Fibroblast of lung (primary cell): ENCODE data around the gene C10orf90. TPM values are rescaled to one million over a fixed set of nuclear protein-coding genes. Genes with fewer than 3 reads are reported as not detected.

Experiments used
- DNase-seq, 2 donors: peaks; one replicate each; pipeline versions ENCODE4 v3.0.0 to v3.0.0-alpha.2; 2010; ENCODE audit warnings: low read depth in 2 of 2
- H2AFZ ChIP-seq: 2 replicates; pipeline ENCODE4 v1.5.1; 2012; ENCODE audit warnings: low read length, control low read depth, inconsistent platforms
- H3K27ac ChIP-seq: 2 replicates; pipeline ENCODE4 v1.5.1; 2011; ENCODE audit warnings: low read length, control low read depth; ENCODE audit not compliant: insufficient read depth
- H3K27me3 ChIP-seq: 2 replicates; pipeline ENCODE4 v1.5.1; 2011; ENCODE audit warnings: mild to moderate bottlenecking, low read length; ENCODE audit not compliant: control insufficient read depth, insufficient read depth
- H3K36me3 ChIP-seq: 2 replicates; pipeline ENCODE4 v1.5.1; 2011; ENCODE audit warnings: low read length; ENCODE audit not compliant: control insufficient read depth, insufficient read depth
- H3K4me1 ChIP-seq: 2 replicates; pipeline ENCODE4 v1.5.1; 2011; ENCODE audit warnings: low read length; ENCODE audit not compliant: control insufficient read depth, insufficient read depth; ENCODE audit errors: extremely low read depth
- H3K4me2 ChIP-seq: 2 replicates; pipeline ENCODE4 v1.5.1; 2011; ENCODE audit warnings: low read length, control low read depth; ENCODE audit not compliant: insufficient read depth; ENCODE audit errors: extremely low read depth
- H3K4me3 ChIP-seq, 4 experiments: fragments of 200-600 bp in 1 of 4; sonication (generic) in 1 of 4; replicated peaks in 1 of 4; 2 replicates each; pipeline ENCODE4 v1.5.1; 2011 to 2016; ENCODE audit warnings: low read length in 4 of 4, low read depth in 3 of 4, mild to moderate bottlenecking in 3 of 4, control low read depth in 2 of 4, inconsistent platforms in 1 of 4, mixed read lengths in 1 of 4; ENCODE audit not compliant: insufficient read depth in 1 of 4; ENCODE audit errors: control extremely low read depth in 1 of 4
- H3K79me2 ChIP-seq: 2 replicates; pipeline ENCODE4 v1.5.1; 2012; ENCODE audit warnings: mild to moderate bottlenecking, low read length, inconsistent platforms; ENCODE audit not compliant: control insufficient read depth, insufficient read depth
- H3K9ac ChIP-seq: 2 replicates; pipeline ENCODE4 v1.5.1; 2011; ENCODE audit warnings: mild to moderate bottlenecking, low read length, control low read depth; ENCODE audit not compliant: insufficient read depth
- H3K9me3 ChIP-seq: 2 replicates; pipeline ENCODE4 v1.5.1; 2012; ENCODE audit warnings: low read depth, low read length; ENCODE audit not compliant: control insufficient read depth, insufficient read depth
- H4K20me1 ChIP-seq: 2 replicates; pipeline ENCODE4 v1.5.1; 2011; ENCODE audit warnings: low read length; ENCODE audit not compliant: control insufficient read depth, insufficient read depth; ENCODE audit errors: extremely low read depth
- EZH2 ChIP-seq: IDR thresholded peaks from 2 replicates; pipeline ENCODE4 v1.5.1; 2012; ENCODE audit warnings: low read length, control low read depth, mild to moderate bottlenecking; ENCODE audit errors: missing control alignments
- polyA plus RNA-seq, 2 donors: library from polyadenylated mRNA; depleted of rRNA in 1 of 2; stranded (reverse) in 1 of 2; unstranded in 1 of 2; fragments of >200 nt; gene quantifications; 2 replicates each; pipeline ENCODE4 v1.2.1, GENCODE V29; 2011 to 2012; ENCODE audit warnings: missing spikeins in 1 of 2
- total RNA-seq: library from RNA; depleted of rRNA; stranded (reverse); fragments of >200 nt; gene quantifications from 2 replicates; pipeline ENCODE4 v1.2.1, GENCODE V29; 2014
- TF ChIP-seq, protein P1 (sequence below), 2 donors: IDR thresholded peaks in 1 of 2; conservative IDR thresholded peaks in 1 of 2; 1 replicate in 1 of 2; 2 replicates in 1 of 2; pipeline ENCODE4 v1.5.1; 2011 to 2012; ENCODE audit warnings: low read length in 2 of 2, control low read depth in 1 of 2, inconsistent platforms in 1 of 2, low read depth in 1 of 2, mild to moderate bottlenecking in 1 of 2

C10orf90 gene
- total and polyA plus RNA-seq, 2 donors (not counting 1 experiment from before 2014, with no cell fraction given) = 0.17 to 0.65 TPM

DNA sequence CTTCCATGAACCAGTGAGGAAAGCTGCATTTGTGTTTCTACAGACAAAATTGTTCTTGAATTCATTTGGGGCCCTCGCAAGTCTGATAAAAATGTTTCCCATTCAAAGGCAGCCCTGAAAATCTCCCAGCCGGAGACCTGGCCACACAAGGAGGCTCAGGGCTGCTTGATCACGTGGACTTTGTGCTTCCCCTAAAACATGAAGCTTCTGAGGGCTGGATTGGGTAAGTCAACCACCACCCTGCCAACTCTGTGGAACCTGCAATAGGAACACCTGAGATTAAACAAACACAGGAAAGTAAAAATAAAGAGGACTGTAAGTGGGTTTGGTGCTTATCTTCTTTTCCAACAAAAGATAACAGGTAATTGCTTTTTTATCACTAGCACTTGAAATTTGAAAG, 133.8 kb downstream of the C10orf90 start:
- H3K36me3 ChIP-seq = no peaks in the 10 kb centered on the region
- no peak for DNase-seq
- H3K27ac ChIP-seq = no peak overlapping the region
- H2AFZ ChIP-seq = no peak overlapping the region
- H3K79me2 ChIP-seq = no peaks in the 10 kb centered on the region
- H4K20me1 ChIP-seq = no peaks in the 10 kb centered on the region
- H3K4me1 ChIP-seq = no peaks in the 10 kb centered on the region
- H3K4me3 ChIP-seq = no peak overlapping the region
- TF ChIP-seq, protein P1, sequence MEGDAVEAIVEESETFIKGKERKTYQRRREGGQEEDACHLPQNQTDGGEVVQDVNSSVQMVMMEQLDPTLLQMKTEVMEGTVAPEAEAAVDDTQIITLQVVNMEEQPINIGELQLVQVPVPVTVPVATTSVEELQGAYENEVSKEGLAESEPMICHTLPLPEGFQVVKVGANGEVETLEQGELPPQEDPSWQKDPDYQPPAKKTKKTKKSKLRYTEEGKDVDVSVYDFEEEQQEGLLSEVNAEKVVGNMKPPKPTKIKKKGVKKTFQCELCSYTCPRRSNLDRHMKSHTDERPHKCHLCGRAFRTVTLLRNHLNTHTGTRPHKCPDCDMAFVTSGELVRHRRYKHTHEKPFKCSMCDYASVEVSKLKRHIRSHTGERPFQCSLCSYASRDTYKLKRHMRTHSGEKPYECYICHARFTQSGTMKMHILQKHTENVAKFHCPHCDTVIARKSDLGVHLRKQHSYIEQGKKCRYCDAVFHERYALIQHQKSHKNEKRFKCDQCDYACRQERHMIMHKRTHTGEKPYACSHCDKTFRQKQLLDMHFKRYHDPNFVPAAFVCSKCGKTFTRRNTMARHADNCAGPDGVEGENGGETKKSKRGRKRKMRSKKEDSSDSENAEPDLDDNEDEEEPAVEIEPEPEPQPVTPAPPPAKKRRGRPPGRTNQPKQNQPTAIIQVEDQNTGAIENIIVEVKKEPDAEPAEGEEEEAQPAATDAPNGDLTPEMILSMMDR (conservative IDR thresholded peaks at IDR 0.05 in 1 of 2, IDR thresholded peaks at IDR 0.05 in 1 of 2; ENCODE audit: low read depth in 1 of 2, low read length in 2 of 2) = no peak
- no peak for TF ChIP-seq EZH2
- peaks cover 4% of the 10 kb centered on the region for H3K27me3 ChIP-seq
- no peak overlapping the region for H3K4me2 ChIP-seq
- no peak overlapping the region for H3K9ac ChIP-seq
- H3K9me3 ChIP-seq = no peaks in the 10 kb centered on the region

DNA sequence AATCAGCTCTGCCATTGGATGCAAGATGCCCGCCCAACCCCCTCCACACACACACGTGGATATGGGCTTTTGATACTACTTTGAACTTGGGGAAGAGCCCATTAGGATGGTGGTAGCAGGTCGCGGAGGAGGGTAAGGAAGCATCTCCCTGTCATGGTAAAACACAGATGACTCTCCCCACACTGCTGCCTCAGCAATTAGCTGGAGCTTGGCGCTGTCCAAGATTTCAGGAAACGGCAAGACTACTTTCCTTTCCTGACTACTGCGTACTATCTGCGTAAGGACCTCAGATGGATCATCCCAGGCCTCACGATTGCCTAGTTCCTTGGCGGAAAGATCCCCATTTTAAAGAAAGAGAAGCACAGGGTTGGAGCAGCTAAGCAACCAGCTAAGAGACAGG, 134.3 kb downstream of the C10orf90 start:
- Histone ChIP-seq H3K9me3 (no peaks in the 10 kb centered on the region), H3K27ac (no peak overlapping the region), H3K4me1 (no peaks in the 10 kb centered on the region), H3K79me2 (no peaks in the 10 kb centered on the region), H2AFZ (no peak overlapping the region), H3K27me3 (peaks cover 4% of the 10 kb centered on the region), H3K4me2 (no peak overlapping the region), H3K4me3 (no peak overlapping the region), H4K20me1 (no peaks in the 10 kb centered on the region), H3K9ac (no peak overlapping the region), H3K36me3 (no peaks in the 10 kb centered on the region)
- peak; percentile 13 to 16 for DNase-seq
- TF ChIP-seq, protein P1 (conservative IDR thresholded peaks at IDR 0.05 in 1 of 2, IDR thresholded peaks at IDR 0.05 in 1 of 2; ENCODE audit: low read depth in 1 of 2, low read length in 2 of 2) = no peak
- no peak for TF ChIP-seq EZH2

DNA sequence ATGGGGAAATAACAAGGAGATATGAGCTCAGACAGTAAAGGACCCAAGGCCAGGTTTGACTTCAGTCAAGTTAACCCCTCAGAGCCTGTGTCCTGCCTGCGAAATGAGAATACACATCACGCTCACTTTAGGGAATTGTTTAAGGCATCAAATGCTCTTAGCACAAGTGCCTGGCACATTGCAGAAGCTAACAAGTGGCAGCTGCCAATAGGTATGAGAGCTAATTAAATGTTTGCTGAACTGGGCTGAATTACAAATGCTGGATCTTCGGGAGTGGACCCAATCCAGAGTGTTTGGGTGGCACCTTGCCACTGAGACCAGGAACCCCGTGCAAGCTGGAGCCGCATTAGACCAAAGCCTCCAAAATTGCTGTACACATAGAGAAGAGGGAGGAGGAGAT, 136.8 kb downstream of the C10orf90 start:
- no peaks in the 10 kb centered on the region for H3K36me3 ChIP-seq
- H3K27ac ChIP-seq = no peak overlapping the region
- no peaks in the 10 kb centered on the region for H4K20me1 ChIP-seq
- H3K4me3 ChIP-seq = no peak overlapping the region
- H3K4me1 ChIP-seq = no peaks in the 10 kb centered on the region
- no peak overlapping the region for H3K4me2 ChIP-seq
- peaks cover 4% of the 10 kb centered on the region for H3K27me3 ChIP-seq
- H2AFZ ChIP-seq = no peak overlapping the region
- TF ChIP-seq, protein P1 (conservative IDR thresholded peaks at IDR 0.05 in 1 of 2, IDR thresholded peaks at IDR 0.05 in 1 of 2; ENCODE audit: low read depth in 1 of 2, low read length in 2 of 2) = no peak
- TF ChIP-seq EZH2 = no peak
- no peak overlapping the region for H3K9ac ChIP-seq
- H3K79me2 ChIP-seq = no peaks in the 10 kb centered on the region
- H3K9me3 ChIP-seq = no peaks in the 10 kb centered on the region
- DNase-seq = no peak
